ENCODE results near the gene DUSP22.

- TF ChIP-seq, protein P1, sequence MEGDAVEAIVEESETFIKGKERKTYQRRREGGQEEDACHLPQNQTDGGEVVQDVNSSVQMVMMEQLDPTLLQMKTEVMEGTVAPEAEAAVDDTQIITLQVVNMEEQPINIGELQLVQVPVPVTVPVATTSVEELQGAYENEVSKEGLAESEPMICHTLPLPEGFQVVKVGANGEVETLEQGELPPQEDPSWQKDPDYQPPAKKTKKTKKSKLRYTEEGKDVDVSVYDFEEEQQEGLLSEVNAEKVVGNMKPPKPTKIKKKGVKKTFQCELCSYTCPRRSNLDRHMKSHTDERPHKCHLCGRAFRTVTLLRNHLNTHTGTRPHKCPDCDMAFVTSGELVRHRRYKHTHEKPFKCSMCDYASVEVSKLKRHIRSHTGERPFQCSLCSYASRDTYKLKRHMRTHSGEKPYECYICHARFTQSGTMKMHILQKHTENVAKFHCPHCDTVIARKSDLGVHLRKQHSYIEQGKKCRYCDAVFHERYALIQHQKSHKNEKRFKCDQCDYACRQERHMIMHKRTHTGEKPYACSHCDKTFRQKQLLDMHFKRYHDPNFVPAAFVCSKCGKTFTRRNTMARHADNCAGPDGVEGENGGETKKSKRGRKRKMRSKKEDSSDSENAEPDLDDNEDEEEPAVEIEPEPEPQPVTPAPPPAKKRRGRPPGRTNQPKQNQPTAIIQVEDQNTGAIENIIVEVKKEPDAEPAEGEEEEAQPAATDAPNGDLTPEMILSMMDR (IDR thresholded peaks at IDR 0.05; ENCODE audit: low read depth, low read length, poor library complexity, severe bottlenecking) = no peak
- TF ChIP-seq EZH2phosphoT487 (IDR thresholded peaks at IDR 0.05; ENCODE audit: borderline replicate concordance, low read length) = no peak
Observed at GRCh38 chr6:345747-346385, 53.6 kb downstream of the DUSP22 start.
